ENCODE data around the gene LY6G5C. TPM values are rescaled to one million over a fixed set of nuclear protein-coding genes. Genes with fewer than 3 reads are reported as not detected.

The LY6G5C gene
- total and polyA plus RNA-seq, 9 of the 15 experiments (the other 6 are each of a cell fraction or from before 2014, with no cell fraction given) = 0.10 to 0.67 (median 0.46) TPM; not detected in 4

DNA sequence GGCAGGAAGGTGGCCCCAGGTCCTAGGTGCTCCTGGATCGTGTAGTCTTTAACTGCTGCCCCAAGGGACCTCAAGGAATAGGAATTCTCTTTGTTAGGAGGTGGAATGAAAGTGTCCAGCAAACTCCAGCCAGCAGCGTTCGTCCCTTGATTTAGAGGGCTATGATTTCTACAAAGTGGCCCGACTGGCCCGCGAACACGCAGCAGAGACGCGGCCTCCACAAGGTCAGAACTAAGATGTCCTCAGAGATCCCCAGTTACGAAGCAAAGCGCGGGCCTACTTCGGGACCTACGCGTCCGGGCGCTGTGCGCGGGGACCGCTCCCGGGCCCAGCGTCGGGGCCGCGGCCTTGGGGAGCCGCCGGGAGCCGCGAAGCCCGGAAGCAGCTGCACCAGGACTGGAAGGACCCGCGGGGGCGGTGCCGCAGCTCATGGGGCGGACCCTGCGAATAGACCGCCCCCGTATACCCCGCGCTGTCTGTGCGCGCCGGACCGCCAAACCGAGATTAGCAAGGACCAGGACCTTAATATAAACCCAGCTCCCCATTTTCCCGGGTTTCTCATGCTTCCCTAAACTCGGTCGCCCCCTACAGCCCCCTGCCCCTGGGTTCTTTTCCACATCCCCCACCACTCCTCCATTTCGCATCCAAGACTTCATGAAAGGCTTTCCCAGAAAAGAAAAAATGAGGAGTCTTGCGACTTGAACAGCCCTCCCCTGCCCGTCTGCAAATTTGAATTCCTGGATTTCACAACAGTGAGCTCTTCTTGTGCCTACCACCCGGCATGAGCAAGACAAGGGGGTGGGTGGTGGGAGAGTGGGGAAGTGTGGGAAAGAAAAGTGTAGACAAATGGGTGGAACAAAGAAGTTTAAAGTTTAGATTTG, 20.2 kb downstream of the LY6G5C start, which contains the start of gene C6orf47 (continued):
- TF ChIP-seq, protein P1, sequence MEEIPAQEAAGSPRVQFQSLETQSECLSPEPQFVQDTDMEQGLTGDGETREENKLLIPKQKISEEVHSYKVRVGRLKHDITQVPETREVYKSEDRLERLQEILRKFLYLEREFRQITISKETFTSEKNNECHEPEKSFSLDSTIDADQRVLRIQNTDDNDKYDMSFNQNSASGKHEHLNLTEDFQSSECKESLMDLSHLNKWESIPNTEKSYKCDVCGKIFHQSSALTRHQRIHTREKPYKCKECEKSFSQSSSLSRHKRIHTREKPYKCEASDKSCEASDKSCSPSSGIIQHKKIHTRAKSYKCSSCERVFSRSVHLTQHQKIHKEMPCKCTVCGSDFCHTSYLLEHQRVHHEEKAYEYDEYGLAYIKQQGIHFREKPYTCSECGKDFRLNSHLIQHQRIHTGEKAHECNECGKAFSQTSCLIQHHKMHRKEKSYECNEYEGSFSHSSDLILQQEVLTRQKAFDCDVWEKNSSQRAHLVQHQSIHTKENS (CRISPR knock-in tag; IDR thresholded peaks at IDR 0.05) = peak; percentile 92
- TF ChIP-seq HCFC1 (IDR thresholded peaks at IDR 0.05; ENCODE audit: low read depth, low read length) (peak; percentile 64), ZNF830 (CRISPR knock-in tag; IDR thresholded peaks at IDR 0.05) (peak; percentile 98), SLC30A9 (CRISPR knock-in tag; IDR thresholded peaks at IDR 0.05) (no peak; the same call in 1 of the 2 replicates), ZBTB17 (CRISPR knock-in tag; IDR thresholded peaks at IDR 0.05) (peak; percentile 91), NR3C1 (CRISPR knock-in tag; IDR thresholded peaks at IDR 0.05) (no peak), GABPA (tag; conservative IDR thresholded peaks at IDR 0.05; ENCODE audit: low read depth) (no peak), ZNF75A (CRISPR knock-in tag; IDR thresholded peaks at IDR 0.05) (peak; percentile 32; the same call in 1 of the 2 replicates), ZFP1 (CRISPR knock-in tag; IDR thresholded peaks at IDR 0.05) (peak; percentile 86), TAF7 (tag; IDR thresholded peaks at IDR 0.05) (peak; percentile 55), NFXL1 (CRISPR knock-in tag; IDR thresholded peaks at IDR 0.05) (no peak), JUND (IDR thresholded peaks at IDR 0.05; ENCODE audit: borderline replicate concordance, low read depth, low read length) (peak; percentile 75), JUND (tag; IDR thresholded peaks at IDR 0.05; ENCODE audit: borderline replicate concordance, low read depth, low read length) (peak; percentile 62; the same call in 1 of the 3 replicates), TARDBP (IDR thresholded peaks at IDR 0.05) (peak; percentile 56), MAZ (CRISPR knock-in tag; conservative IDR thresholded peaks at IDR 0.05 in 1 of 2, IDR thresholded peaks at IDR 0.05 in 1 of 2) (peak; percentile 92 to 95), HLTF (IDR thresholded peaks at IDR 0.05) (no peak), CBX5 (IDR thresholded peaks at IDR 0.05; ENCODE audit: borderline replicate concordance, low read depth) (no peak), MECOM (CRISPR knock-in tag; IDR thresholded peaks at IDR 0.05) (peak; percentile 76; the same call in 1 of the 2 replicates)
- TF ChIP-seq, protein P2, sequence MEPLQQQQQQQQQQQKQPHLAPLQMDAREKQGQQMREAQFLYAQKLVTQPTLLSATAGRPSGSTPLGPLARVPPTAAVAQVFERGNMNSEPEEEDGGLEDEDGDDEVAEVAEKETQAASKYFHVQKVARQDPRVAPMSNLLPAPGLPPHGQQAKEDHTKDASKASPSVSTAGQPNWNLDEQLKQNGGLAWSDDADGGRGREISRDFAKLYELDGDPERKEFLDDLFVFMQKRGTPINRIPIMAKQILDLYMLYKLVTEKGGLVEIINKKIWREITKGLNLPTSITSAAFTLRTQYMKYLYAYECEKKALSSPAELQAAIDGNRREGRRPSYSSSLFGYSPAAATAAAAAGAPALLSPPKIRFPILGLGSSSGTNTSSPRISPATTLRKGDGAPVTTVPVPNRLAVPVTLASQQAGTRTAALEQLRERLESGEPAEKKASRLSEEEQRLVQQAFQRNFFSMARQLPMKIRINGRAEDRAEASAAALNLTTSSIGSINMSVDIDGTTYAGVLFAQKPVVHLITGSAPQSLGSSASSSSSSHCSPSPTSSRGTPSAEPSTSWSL (CRISPR knock-in tag; IDR thresholded peaks at IDR 0.05; ENCODE audit: borderline replicate concordance) = 0 out of 2 replicates have a peak, but pooled peaks have one; percentile 4
- TF ChIP-seq, protein P3, sequence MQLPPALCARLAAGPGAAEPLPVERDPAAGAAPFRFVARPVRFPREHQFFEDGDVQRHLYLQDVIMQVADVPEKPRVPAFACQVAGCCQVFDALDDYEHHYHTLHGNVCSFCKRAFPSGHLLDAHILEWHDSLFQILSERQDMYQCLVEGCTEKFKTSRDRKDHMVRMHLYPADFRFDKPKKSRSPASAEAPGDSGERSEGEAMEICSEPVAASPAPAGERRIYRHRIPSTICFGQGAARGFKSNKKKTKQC (CRISPR knock-in tag; IDR thresholded peaks at IDR 0.05) = peak; percentile 87
- TF ChIP-seq, protein P4, sequence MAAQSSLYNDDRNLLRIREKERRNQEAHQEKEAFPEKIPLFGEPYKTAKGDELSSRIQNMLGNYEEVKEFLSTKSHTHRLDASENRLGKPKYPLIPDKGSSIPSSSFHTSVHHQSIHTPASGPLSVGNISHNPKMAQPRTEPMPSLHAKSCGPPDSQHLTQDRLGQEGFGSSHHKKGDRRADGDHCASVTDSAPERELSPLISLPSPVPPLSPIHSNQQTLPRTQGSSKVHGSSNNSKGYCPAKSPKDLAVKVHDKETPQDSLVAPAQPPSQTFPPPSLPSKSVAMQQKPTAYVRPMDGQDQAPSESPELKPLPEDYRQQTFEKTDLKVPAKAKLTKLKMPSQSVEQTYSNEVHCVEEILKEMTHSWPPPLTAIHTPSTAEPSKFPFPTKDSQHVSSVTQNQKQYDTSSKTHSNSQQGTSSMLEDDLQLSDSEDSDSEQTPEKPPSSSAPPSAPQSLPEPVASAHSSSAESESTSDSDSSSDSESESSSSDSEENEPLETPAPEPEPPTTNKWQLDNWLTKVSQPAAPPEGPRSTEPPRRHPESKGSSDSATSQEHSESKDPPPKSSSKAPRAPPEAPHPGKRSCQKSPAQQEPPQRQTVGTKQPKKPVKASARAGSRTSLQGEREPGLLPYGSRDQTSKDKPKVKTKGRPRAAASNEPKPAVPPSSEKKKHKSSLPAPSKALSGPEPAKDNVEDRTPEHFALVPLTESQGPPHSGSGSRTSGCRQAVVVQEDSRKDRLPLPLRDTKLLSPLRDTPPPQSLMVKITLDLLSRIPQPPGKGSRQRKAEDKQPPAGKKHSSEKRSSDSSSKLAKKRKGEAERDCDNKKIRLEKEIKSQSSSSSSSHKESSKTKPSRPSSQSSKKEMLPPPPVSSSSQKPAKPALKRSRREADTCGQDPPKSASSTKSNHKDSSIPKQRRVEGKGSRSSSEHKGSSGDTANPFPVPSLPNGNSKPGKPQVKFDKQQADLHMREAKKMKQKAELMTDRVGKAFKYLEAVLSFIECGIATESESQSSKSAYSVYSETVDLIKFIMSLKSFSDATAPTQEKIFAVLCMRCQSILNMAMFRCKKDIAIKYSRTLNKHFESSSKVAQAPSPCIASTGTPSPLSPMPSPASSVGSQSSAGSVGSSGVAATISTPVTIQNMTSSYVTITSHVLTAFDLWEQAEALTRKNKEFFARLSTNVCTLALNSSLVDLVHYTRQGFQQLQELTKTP (IDR thresholded peaks at IDR 0.05; ENCODE audit: low read depth in 1 of 2, partially characterized antibody in 2 of 2) = peak in 1 of 2 experiments; percentile 38
